ENCODE measurements around the gene GBF1. TPM values are rescaled to one million over a fixed set of nuclear protein-coding genes. Genes with fewer than 3 reads are reported as not detected.

The GBF1 gene
- polyA plus RNA-seq, 1 donor from 2014 or later: 14.9 TPM

DNA sequence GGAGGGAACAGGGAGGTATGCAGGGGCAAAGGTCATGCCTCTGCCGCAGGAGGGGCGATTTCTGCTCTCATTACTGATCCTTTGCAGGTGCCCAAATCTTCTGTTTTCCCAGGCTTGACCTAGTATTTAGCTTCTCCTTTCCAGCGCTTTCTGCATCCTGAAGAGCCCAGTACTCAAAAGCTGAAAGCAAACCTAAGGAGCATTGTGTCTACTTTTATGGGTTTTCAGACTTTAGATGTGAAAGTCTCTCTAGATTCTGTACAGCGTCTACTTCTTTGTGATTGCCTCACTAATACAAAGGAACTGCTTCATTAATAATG is 560 bp downstream of the GBF1 start:
- Histone ChIP-seq H3K36me3 (ENCODE audit: insufficient read depth, low read length) (no peaks in the 10 kb centered on the region), H3K27me3 (ENCODE audit: insufficient read depth, low read depth, low read length) (peaks cover 20% of the 10 kb centered on the region), H3K4me3 (ENCODE audit: low read length) (peak overlapping the region; percentile 81), H3K27ac (ENCODE audit: low read length) (peak overlapping the region; percentile 94), H3K9ac (ENCODE audit: low read length) (peak overlapping the region; percentile 90), H3K9me3 (ENCODE audit: low read length) (no peaks in the 10 kb centered on the region), H4K20me1 (ENCODE audit: insufficient read depth) (peaks cover 5% of the 10 kb centered on the region), H2AFZ (ENCODE audit: low read depth, low read length) (peak overlapping the region; percentile 90), H3F3A (ENCODE audit: insufficient read depth, low read length, poor library complexity, severe bottlenecking) (no peaks in the 10 kb centered on the region), H3K4me2 (ENCODE audit: low read length) (peak overlapping the region; percentile 85), H3K9me2 (ENCODE audit: insufficient read depth, low read length) (no peaks in the 10 kb centered on the region), H3K79me2 (replicated peaks; ENCODE audit: insufficient read depth, low read length) (peaks cover 48% of the 10 kb centered on the region)
- no peak for TF ChIP-seq SMC3 (conservative IDR thresholded peaks at IDR 0.05; ENCODE audit: poor library complexity)
- no peak for TF ChIP-seq REST (IDR thresholded peaks at IDR 0.05; ENCODE audit: borderline replicate concordance)
- TF ChIP-seq TAF1 (IDR thresholded peaks at IDR 0.05; ENCODE audit: low read depth): no peak
- TF ChIP-seq EP300 (conservative IDR thresholded peaks at IDR 0.05; ENCODE audit: poor library complexity, severe bottlenecking): no peak
- TF ChIP-seq, protein P1, sequence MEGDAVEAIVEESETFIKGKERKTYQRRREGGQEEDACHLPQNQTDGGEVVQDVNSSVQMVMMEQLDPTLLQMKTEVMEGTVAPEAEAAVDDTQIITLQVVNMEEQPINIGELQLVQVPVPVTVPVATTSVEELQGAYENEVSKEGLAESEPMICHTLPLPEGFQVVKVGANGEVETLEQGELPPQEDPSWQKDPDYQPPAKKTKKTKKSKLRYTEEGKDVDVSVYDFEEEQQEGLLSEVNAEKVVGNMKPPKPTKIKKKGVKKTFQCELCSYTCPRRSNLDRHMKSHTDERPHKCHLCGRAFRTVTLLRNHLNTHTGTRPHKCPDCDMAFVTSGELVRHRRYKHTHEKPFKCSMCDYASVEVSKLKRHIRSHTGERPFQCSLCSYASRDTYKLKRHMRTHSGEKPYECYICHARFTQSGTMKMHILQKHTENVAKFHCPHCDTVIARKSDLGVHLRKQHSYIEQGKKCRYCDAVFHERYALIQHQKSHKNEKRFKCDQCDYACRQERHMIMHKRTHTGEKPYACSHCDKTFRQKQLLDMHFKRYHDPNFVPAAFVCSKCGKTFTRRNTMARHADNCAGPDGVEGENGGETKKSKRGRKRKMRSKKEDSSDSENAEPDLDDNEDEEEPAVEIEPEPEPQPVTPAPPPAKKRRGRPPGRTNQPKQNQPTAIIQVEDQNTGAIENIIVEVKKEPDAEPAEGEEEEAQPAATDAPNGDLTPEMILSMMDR (IDR thresholded peaks at IDR 0.05; ENCODE audit: poor library complexity, severe bottlenecking): no peak
- no peak for TF ChIP-seq POLR2AphosphoS5 (IDR thresholded peaks at IDR 0.05)
- TF ChIP-seq EZH2 (IDR thresholded peaks at IDR 0.05; ENCODE audit: borderline replicate concordance, insufficient read depth, low read length, poor library complexity, severe bottlenecking): no peak
- no peak for TF ChIP-seq MXI1 (conservative IDR thresholded peaks at IDR 0.05; ENCODE audit: poor library complexity, severe bottlenecking)
- no peak for TF ChIP-seq RAD21 (conservative IDR thresholded peaks at IDR 0.05)

DNA sequence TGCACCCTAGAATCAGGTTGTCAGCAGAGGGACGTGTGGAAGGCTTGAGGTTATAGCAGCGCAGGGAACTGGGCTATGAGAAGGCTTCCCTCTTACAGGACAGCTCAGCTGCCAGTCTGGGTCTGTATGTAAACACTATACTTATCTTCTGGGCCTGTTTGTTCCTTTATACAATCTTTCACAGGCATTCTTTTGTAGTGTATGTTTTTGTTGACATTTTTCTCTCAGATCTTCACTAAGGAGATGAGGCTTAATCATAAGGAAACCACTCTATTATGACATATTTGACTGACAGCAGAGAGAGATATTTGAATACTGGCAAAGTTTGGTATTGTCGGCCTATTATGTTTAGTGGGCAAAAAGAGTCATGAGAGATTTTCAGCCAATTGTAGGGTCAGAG is 929 bp downstream of the GBF1 start:
- Histone ChIP-seq H3K9me3 (ENCODE audit: low read length) (no peaks in the 10 kb centered on the region), H3K79me2 (replicated peaks; ENCODE audit: insufficient read depth, low read length) (peaks cover 52% of the 10 kb centered on the region), H3F3A (ENCODE audit: insufficient read depth, low read length, poor library complexity, severe bottlenecking) (no peaks in the 10 kb centered on the region), H3K27ac (ENCODE audit: low read length) (peak overlapping the region; percentile 94), H4K20me1 (ENCODE audit: insufficient read depth) (peaks cover 5% of the 10 kb centered on the region), H3K4me2 (ENCODE audit: low read length) (peak overlapping the region; percentile 85), H3K9ac (ENCODE audit: low read length) (peak overlapping the region; percentile 90), H3K4me3 (ENCODE audit: low read length) (peak overlapping the region; percentile 81), H2AFZ (ENCODE audit: low read depth, low read length) (no peak overlapping the region), H3K9me2 (ENCODE audit: insufficient read depth, low read length) (no peaks in the 10 kb centered on the region), H3K36me3 (ENCODE audit: insufficient read depth, low read length) (no peaks in the 10 kb centered on the region), H3K27me3 (ENCODE audit: insufficient read depth, low read depth, low read length) (peaks cover 16% of the 10 kb centered on the region)
- TF ChIP-seq, protein P1 (IDR thresholded peaks at IDR 0.05; ENCODE audit: poor library complexity, severe bottlenecking): no peak
- TF ChIP-seq POLR2AphosphoS5 (IDR thresholded peaks at IDR 0.05): no peak
- TF ChIP-seq TAF1 (IDR thresholded peaks at IDR 0.05; ENCODE audit: low read depth): no peak
- no peak for TF ChIP-seq EP300 (conservative IDR thresholded peaks at IDR 0.05; ENCODE audit: poor library complexity, severe bottlenecking)
- TF ChIP-seq RAD21 (conservative IDR thresholded peaks at IDR 0.05): no peak
- no peak for TF ChIP-seq EZH2 (IDR thresholded peaks at IDR 0.05; ENCODE audit: borderline replicate concordance, insufficient read depth, low read length, poor library complexity, severe bottlenecking)
- no peak for TF ChIP-seq MXI1 (conservative IDR thresholded peaks at IDR 0.05; ENCODE audit: poor library complexity, severe bottlenecking)
- TF ChIP-seq REST (IDR thresholded peaks at IDR 0.05; ENCODE audit: borderline replicate concordance): no peak
- TF ChIP-seq SMC3 (conservative IDR thresholded peaks at IDR 0.05; ENCODE audit: poor library complexity): no peak

Data from neural cell (in vitro differentiated cells).